GM11168 (cell line): ENCODE data around the gene CCR5.
"Not testable (repeated sequence)": the region's sequence is repeated elsewhere in the genome, so short reads cannot be mapped to it uniquely, and the experiment has no call there.

Experiments used
- in situ Hi-C: fragments of 300-500 bp; cut with MboI; formaldehyde crosslinking; loops from one replicate; pipeline ENCODE4 v1.12.0; 2022; ENCODE audit warnings: low sequenced_read_pairs; ENCODE audit not compliant: unreplicated experiment

CCR5 gene

DNA sequence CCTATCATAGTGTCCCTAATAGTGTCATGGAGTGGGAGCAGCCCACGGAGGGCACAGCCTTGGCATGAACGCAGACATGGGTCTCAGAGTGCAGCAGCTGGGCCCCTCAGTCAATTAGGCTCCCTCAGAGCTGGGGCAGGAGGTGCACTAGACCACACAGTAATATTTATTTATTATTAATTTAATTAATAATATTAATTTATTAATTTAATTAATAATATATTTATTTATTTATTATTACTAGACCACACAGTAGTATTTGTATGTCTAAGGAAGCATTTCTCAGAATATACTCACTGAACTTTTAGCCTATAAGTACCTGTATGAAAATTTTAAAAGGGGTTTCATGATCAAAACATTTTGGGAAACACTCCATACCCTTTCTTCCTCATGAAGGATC is 30.8 kb downstream of the CCR5 start:
- in situ Hi-C loops: no loop called here

DNA sequence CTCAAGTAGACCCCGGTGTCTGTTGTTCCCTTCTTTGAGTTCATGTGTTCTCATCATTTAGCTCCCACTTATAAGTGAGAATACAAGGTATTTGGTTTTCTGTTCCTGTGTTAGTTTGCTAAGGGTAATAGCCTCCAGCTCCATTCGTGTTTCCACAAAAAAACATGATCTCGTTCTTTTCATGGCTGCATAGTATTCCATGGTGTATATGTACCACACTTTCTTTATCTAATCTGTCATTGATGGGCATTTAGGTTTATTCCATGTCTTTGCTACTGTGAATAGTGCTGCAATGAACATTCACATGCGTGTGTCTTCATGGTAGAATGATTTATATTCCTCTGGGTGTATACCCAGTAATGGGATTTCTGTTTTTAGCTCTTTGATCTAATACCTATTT is 32.2 kb downstream of the CCR5 start:
- in situ Hi-C loops: not testable (repeated sequence)

DNA sequence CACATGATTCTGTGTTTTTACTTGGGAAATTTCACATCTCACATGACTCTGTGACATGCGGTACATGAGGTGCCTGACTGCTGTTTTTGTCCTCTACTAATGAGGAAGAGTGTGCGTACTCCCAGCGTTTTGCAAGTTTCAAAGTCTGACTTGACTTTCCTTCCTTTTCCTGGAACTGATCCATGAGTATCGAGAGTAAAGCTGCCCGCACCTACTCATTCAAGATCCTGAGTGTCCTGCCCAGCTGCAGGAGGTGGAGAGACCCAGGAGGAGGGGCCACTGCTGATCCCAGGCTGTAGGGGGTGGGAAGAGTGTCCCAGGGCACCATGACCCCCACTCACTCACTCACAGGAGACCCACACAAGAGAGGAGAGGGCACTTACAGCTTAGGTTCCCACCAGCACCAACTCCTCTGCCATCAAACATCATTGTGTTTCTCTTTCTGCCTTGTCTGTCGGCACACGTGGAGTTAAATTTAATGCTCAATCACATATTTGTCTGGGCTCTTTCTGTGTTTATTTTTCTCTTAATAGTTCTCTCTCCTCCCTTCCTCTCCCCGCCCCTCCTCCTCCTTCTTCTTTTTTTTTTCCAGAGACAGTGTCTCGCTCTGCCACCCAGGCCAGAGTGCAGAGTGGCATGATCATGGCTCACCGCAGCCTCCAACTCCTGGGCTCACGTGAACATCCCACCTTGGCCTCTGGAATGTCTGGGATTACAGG is 34.7 kb downstream of the CCR5 start:
- in situ Hi-C loops: no loop called here

DNA sequence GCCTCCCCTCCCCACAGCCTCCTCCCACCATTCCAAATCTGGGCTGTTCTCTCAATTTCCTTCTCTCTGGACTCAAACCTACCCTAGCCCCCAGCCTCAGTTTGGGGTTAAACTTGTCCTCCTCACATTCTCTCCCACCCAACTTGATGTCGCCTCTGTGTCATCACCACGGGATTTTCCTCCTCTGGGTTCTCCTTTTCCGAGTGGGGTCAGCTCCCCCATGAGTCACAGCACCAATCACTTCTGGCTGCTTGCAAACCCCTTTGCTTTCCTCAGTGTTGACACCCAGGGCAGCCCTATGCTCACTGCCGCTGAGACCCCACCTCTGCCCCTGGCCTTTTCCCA is 35.7 kb downstream of the CCR5 start:
- in situ Hi-C loops: no loop called here

DNA sequence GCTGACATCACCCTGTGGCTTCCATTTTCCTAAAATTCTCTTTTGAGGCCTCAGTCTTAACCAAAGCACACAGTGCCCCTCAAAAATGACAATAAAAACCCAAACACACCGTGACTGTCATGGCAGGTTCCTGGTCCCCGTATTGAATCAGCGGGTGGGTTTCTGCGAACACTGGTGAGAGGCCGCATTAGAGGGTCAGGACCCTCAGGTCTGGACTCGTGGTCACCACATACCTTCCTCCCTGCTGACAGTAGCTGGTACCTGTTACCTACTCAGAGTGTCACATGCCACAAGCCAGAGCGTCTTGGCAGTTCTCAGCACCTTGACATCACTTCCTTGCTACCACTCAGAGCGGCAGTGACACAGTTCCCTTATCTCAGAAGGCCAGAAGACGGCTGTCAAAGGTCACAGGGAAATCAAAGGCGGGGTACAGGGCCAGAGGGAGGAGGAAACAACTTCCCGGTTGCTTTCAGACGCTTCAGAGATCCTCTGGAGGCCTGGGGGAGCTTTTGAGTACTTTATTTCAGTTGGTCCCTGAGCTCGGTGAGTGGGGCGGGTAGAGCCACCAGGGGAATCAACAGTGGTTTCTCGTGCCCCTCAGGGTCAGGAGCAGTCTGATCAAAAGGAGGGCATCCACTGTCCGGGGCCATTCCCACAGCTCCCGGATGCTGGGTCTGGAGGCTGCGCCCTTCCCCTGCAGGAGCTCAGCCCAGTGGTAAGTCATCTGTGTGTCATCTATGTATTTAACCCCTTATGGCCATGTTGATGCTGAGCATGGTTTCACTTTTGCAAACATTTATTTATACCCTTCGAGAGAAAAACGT is 36.3 kb downstream of the CCR5 start, which contains the start of the genes CCR5AS and CCRL2:
TSS of gene CCR5AS (minus strand) at position 279 of the 824 bp plus-strand sequence.
TSS of gene CCRL2 (plus strand) at position 472 of the 824 bp plus-strand sequence. CDS start 821 bp downstream, outside the sequence.
- in situ Hi-C loops: no loop called here

- in situ Hi-C loops: no loop called here
These were observed 37.2 kb downstream of the CCR5 start for GRCh38 chr3:46407970-46408369.

DNA sequence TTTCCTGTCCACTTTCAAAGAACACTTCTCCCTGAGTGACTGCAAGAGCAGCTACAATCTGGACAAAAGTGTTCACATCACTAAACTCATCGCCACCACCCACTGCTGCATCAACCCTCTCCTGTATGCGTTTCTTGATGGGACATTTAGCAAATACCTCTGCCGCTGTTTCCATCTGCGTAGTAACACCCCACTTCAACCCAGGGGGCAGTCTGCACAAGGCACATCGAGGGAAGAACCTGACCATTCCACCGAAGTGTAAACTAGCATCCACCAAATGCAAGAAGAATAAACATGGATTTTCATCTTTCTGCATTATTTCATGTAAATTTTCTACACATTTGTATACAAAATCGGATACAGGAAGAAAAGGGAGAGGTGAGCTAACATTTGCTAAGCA is 38.1 kb downstream of the CCR5 start:
- in situ Hi-C loops: no loop called here

DNA sequence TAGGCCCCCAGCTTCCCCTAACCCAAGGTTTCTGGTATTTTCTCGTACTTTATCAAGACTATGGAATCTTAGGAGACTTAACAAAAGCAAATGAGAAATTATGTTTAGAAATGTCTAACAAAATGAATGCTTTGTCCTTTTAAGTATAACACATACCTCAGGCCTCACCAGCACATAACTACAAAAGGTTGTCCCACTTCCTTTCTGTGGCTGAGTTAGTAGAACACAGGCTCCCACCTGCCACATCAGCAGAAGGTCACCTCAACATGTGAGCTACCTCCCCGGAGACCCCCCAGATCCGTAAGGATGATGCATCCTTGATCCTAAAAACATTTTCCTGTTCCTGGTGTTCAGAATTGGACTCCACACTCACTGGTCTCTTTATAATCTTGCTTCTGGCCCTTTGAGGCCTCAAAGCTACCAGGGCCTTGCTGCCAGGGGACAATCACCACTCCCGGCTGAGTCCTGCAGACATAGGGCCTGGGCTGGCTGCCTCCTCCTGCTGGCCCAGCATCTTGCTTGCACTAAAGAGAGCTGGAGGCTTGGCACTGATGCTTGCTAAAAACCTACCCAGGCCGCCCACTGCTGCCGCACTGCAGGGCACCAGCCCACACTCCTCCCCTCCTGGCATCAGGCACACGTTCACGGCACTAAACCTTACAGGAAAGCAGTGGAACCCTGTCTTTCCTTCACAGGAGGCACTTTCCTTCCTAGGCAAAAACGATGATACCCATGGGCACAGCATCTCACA is 39.2 kb downstream of the CCR5 start:
- in situ Hi-C loops: no loop called here

DNA sequence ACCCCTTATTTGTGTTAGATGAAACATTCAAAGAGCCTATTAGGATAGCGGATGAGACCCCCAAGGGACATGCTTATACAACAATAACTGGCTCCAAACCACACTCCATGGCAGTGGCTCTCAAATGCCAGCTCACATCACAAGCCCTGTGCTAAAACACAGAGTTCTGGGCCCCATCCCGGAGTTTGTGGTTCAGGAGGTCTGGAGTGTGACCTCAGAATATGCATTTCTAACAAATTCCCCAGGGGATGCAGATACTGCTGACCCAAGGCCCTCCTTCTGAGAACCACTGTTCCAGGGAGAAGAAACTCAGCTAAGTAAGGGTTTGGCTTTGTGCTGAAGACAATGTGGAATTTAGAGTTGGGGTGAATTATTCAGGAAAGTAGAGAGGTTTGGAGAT is 39.9 kb downstream of the CCR5 start:
- in situ Hi-C loops: no loop called here

DNA sequence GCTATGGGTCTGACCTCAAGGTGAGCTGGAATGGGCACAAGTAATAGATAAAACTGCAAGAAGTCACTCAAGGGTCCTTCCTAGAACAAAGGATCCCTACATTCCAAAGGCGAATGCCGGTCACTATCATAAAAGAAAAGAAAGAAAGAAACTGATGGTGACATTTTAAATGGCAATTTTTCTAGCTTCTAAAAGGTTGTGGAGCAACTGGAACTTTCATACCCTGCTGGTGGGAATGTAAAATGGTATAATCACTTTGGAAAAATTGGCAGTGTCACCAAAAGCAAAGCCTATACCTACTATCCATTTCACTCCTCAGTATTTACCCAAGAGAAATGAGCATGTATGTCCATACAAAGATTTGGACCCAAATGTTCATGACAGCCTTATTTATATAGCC is 40.5 kb downstream of the CCR5 start:
- in situ Hi-C loops: no loop called here

DNA sequence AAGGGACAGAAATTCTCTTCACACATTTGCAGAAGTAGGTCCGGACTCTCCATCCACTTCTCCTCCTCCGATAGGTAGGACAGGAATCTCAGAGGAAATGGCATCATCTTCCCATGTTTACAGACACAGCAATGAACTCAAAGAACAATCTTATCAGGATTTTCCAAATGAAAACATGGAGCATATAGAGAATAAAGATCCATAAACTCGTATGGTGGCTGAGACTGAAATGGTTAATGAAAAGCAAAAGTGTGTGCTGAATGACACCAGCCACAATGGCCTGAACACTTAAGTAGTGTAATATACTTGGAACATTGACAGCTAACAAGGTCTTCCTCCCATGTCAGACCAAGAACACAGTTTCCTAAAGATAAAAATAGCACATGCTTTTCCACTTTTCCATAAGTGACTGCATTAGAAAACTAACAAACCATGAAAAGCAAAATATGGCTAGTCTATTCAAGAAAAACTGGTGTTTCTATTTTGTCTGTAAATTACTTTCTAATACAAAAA is 42.1 kb downstream of the CCR5 start:
- in situ Hi-C loops: no loop called here

- in situ Hi-C loops: no loop called here
These were observed 43.2 kb downstream of the CCR5 start for GRCh38 chr3:46413951-46414350.

GRCh38 chr3:46414739-46415138 is 44.0 kb downstream of the CCR5 start:
- in situ Hi-C loops: no loop called here

DNA sequence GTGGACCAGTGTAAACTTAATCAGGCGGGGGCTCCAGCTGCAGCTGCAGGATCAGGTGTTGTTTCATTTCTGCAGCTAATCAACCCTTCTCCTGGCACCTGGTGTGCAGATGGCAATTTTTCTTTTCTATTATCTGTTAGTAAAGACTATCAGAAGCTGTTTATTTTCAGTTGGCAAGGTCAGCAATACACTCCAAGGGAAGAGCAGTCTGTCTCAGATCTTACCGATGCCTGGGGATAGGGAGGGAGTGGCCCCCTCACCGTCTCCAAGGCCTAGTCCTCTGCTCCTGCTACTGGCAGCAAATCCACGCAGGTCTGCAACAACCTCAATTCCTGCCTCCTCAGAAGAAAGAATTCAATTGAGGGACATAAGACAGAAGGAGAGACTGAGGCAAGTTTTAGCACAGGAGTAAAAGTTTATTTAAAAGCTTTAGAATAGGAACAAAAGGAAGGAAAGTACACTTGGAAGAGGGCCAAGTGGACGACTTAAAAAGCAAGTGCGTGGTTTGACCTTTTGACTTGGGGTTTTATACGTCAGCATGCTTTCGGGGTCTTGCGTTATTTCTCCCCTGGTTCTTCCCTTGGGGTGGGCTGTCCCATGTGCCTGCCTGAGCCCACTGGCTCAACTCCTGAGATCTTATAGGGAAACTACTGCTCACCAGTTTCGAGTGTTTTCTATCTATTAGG is 45.5 kb downstream of the CCR5 start:
- in situ Hi-C loops: no loop called here

DNA sequence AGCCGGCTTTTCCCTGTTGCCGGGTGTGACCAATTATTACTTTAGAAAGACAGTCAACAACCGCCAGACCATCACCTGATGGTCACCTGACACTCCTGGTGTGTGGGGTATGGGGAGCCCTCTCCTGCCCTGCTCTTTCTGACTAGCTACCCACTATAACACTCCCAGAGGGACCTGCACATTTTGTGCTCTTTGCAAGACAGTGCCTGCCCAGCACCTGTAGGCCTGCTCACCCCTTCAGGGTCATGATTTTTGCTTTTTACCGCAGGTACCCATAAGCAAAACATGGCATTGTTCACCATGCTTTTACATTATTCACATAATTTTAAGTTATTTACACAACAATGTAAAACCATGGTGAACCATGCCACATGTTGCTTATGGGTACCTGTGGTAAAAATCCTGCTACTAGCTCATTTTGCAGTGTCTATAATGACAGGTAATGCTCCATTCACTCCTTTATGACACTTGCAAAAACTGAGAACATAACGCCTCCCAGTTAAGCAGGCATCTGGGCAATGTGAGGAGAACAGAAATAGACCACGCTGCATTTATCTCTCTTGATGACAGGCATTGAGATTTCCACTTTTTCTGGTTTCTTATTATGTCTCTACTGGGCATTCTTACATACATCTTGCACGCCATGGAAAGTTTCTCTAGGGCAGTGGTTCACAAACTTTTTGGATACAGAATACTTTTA is 46.2 kb downstream of the CCR5 start:
- in situ Hi-C loops: no loop called here

GRCh38 chr3:46417841-46418611 is 47.3 kb downstream of the CCR5 start:
- in situ Hi-C loops: no loop called here

GRCh38 chr3:46419816-46420215 is 49.1 kb downstream of the CCR5 start:
- in situ Hi-C loops: no loop called here

DNA sequence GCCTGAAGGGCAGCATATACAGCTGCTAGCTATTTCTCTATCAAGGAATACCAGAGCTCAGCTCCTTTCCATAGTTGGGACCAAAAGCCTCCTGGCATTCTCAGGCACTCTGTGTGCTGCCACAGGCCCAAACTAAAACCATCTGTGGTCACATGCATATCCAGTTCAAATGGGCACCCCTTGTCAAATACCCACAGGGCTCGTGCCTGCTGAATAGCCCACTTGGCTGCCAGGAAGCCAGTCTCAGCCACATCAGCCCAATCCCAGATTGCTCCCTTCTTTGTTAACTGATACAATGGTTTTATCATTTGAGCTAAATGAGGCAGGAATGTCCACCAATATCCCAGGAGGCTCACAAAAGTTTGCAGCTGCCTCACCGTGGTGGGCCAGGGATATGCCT is 50.2 kb downstream of the CCR5 start:
- in situ Hi-C loops: no loop called here

DNA sequence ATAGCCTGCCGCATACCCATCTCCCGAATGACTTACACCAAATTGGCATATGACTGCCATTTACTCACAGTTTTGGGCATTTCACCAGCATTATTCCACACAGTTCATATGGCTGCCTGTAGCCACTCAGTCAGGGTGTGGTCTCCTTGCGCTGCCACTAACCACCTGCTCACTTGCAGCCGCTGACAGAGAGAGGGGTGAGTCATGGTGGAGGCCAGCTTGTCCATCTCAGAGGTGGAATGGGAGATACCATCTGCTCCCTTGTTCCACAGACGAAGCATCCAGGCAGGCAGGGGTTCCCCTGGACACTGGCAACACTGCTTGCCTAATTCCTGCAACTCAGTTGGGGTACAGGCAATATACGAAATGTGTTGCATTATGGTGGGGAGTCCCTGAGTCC is 51.9 kb downstream of the CCR5 start:
- in situ Hi-C loops: no loop called here
